ENCODE results near the gene PHLPP1.
A peak's percentile ranks its signal among the peaks of the same experiment; 100 is the strongest.

Gene PHLPP1

DNA sequence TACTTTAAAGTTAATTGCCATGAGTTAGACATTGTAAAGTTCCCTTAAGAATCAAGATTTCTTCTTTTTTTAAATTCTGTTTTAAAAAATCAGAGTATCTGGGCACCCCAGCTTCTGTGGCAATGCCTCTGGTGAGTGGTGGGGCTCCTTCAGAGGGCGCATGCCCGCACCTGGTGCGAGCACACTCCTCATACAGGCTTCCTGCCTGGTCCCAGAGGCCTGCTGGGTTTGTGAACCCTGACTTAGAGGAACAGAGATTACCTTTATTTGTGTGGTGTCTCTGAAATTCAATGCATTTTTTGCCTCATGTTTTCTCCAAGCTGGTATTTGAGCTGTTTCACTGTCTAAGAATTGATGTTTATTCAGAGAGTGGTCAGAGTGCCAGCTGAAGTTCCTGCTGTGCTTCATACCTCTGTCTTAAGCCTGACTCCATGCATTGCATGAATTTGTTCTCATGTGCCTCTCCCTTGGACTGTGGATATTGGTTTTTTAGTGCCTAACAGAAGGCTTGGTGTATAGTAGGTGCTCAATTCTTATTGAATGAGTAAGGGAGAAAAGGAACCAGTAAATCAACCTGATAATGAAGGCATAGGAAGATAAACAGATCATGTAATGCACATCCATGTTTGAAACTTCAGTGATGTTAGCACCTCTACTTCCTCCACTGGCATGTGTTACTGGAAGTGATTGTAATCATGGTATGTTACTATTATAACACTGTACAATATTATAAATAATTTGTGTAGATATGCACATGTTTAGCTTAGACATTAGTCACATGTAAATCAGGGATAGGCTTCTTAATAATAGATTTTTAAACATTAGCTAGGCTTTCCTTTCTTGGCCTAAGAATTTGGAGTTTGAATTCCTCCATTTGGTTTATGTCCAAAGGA is 29.0 kb downstream of the PHLPP1 start:
- ChIA-PET CTCF (no interaction called here), POLR2A (no interaction called here)
- TF ChIP-seq, protein P1, sequence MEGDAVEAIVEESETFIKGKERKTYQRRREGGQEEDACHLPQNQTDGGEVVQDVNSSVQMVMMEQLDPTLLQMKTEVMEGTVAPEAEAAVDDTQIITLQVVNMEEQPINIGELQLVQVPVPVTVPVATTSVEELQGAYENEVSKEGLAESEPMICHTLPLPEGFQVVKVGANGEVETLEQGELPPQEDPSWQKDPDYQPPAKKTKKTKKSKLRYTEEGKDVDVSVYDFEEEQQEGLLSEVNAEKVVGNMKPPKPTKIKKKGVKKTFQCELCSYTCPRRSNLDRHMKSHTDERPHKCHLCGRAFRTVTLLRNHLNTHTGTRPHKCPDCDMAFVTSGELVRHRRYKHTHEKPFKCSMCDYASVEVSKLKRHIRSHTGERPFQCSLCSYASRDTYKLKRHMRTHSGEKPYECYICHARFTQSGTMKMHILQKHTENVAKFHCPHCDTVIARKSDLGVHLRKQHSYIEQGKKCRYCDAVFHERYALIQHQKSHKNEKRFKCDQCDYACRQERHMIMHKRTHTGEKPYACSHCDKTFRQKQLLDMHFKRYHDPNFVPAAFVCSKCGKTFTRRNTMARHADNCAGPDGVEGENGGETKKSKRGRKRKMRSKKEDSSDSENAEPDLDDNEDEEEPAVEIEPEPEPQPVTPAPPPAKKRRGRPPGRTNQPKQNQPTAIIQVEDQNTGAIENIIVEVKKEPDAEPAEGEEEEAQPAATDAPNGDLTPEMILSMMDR (IDR thresholded peaks at IDR 0.05; ENCODE audit: insufficient read depth, low read length, missing control alignments), result no peak
- peak; percentile 17 for DNase-seq (ENCODE audit: low read depth, low spot score)
- no peak overlapping the region for H3K4me3 ChIP-seq (ENCODE audit: low read depth, low read length)

DNA sequence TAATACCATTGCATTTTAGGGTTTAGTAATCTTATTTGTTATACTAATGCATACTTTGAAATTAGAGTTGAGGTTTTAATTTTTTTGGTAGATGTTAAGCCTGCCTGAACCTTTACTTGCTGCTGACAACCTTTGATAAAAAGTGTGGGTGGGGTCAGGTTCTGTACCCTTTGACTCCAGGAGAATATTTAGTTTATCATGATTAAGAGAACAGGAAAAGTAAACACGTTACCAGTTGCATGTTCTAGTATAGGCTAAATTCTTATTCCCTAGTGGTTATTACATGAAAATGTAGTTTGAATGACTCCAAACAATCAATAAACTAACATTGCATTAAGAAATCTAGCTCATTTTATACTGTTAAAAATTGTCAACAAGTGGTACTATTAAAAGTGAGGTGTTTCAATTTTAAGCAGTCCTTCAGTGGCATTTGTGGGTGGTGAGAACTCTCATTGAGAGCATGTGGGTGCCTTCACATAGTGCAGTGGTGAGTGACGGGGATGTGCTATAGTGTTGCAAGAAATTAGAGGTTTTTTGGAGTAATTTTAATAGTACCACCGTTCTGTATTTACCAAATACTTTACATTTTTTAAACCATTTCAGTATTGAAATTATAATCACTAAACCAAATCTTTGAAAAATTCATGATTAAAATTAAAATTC is 29.9 kb downstream of the PHLPP1 start:
- ChIA-PET CTCF (no interaction called here), POLR2A (no interaction called here)
- DNase-seq (ENCODE audit: low read depth, low spot score), result no peak
- no peak overlapping the region for H3K4me3 ChIP-seq (ENCODE audit: low read depth, low read length)
- TF ChIP-seq, protein P1 (IDR thresholded peaks at IDR 0.05; ENCODE audit: insufficient read depth, low read length, missing control alignments), result no peak

DNA sequence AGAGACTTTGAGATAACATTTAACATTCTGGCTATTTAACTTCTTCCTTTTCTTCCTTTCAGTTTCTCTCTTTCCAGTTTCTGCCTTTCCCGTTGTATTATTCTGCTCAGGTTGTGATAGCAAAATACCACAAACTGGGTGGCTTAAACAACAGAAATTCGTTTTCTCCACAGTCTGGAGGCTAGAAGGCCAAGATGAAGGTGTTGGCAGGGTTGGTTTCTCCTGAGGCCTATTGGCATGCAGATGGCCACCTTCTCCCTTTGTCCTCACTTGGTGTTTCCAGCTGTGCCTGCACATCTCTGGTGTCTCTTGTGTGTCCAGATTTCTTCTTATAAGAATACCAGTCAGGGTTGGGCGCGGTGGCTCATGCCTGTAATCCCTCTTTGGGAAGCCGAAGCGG is 34.0 kb downstream of the PHLPP1 start:
- H3K4me3 ChIP-seq (ENCODE audit: low read depth, low read length), result no peak overlapping the region
- ChIA-PET POLR2A (no interaction called here), CTCF (no interaction called here)
- no peak for DNase-seq (ENCODE audit: low read depth, low spot score)
- TF ChIP-seq, protein P1 (IDR thresholded peaks at IDR 0.05; ENCODE audit: insufficient read depth, low read length, missing control alignments), result no peak

DNA sequence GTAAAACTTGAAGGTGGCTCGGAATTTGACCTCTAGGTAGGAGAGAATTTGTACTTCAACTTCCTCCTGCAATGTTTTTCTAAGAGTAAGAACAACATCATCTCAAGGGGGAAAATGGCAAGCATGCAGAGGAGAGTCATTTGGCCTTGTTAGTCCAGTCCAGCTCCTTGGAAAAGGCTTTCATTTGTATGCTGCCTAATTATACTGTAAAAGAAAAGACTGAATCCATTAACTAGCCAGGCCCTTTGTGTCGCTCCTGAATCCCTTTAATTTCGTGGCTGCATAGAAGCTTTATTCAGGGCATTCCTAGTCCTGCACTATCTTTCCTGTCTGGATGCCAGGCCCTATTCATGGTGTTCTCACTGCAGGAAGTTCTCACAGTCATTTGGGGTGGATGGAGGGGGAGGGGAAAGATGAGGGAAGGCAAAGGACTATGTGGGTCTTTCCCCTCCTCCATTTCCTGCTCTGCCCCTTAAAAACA is 36.0 kb downstream of the PHLPP1 start:
- no peak for DNase-seq (ENCODE audit: low read depth, low spot score)
- H3K4me3 ChIP-seq (ENCODE audit: low read depth, low read length), result no peak overlapping the region
- TF ChIP-seq, protein P1 (IDR thresholded peaks at IDR 0.05; ENCODE audit: insufficient read depth, low read length, missing control alignments), result no peak
- ChIA-PET CTCF (interaction anchor here (1.1 kb wide), 1 partner anchor 9 kb away, joined by 3 read pairs; no protein-coding TSS in a partner anchor), POLR2A (no interaction called here)

DNA sequence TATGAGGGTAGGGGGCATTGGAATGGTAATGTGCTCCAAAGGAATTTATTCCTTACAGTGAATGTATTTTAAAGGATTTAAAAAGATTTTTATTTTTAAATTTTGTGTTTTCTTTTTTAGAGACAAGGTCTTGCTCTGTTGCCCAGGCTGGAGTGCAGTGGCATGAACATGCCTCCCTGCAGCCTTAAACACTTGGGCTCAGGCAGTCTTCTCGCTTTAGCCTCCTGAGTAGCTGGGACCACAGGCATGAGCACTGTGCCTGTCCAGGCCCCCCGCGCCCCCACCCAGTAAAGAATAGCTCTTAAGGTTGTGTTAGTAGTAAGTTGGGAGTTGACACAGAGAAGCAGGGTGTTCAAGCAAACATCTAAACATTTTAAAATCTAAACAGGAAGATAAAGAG is 36.6 kb downstream of the PHLPP1 start:
- CTCF ChIA-PET, result interaction anchor here (1.6 kb wide), 1 partner anchor 230 kb away, joined by 6 read pairs; no protein-coding TSS in a partner anchor

More for the DNA sequence above, 36.6 kb downstream of the PHLPP1 start:
- no peak for DNase-seq (ENCODE audit: low read depth, low spot score)
- TF ChIP-seq, protein P1 (IDR thresholded peaks at IDR 0.05; ENCODE audit: insufficient read depth, low read length, missing control alignments), result no peak
- POLR2A ChIA-PET, result no interaction called here
- no peak overlapping the region for H3K4me3 ChIP-seq (ENCODE audit: low read depth, low read length)

Data from AG04449 (cell line).